GM21737 (cell line): ENCODE results near the gene ADAMTS17.

ENCODE experiments used
- ATAC-seq: cut with Tn5 transposase; IDR thresholded peaks from one replicate; pipeline ENCODE4 v1.9.1; 2021; ENCODE audit warnings: mild to moderate bottlenecking, moderate library complexity; ENCODE audit not compliant: unreplicated experiment

Gene ADAMTS17

GRCh38 chr15:100227781-100228180 lies 114.0 kb downstream of the ADAMTS17 start:
- ATAC-seq, result no peak

DNA sequence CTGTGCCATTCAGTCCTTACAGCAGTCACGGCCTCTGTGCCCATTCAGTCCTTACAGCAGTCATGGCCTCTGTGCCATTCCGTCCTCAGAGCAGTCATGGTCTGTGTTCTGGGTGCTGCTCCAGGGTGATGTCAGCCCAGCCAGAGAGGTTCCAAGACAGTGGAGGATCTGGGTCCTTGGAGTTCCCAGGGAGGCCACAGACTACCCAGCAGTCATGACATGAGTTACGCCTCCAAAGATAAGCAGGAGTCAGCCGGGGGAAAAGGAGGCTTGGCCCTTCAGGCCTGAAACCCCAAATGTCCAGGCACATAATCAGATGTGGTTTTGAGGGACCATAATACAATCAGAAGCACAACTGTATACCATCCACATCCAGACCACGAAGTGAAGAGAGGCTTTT lies 115.7 kb downstream of the ADAMTS17 start:
- no peak for ATAC-seq

DNA sequence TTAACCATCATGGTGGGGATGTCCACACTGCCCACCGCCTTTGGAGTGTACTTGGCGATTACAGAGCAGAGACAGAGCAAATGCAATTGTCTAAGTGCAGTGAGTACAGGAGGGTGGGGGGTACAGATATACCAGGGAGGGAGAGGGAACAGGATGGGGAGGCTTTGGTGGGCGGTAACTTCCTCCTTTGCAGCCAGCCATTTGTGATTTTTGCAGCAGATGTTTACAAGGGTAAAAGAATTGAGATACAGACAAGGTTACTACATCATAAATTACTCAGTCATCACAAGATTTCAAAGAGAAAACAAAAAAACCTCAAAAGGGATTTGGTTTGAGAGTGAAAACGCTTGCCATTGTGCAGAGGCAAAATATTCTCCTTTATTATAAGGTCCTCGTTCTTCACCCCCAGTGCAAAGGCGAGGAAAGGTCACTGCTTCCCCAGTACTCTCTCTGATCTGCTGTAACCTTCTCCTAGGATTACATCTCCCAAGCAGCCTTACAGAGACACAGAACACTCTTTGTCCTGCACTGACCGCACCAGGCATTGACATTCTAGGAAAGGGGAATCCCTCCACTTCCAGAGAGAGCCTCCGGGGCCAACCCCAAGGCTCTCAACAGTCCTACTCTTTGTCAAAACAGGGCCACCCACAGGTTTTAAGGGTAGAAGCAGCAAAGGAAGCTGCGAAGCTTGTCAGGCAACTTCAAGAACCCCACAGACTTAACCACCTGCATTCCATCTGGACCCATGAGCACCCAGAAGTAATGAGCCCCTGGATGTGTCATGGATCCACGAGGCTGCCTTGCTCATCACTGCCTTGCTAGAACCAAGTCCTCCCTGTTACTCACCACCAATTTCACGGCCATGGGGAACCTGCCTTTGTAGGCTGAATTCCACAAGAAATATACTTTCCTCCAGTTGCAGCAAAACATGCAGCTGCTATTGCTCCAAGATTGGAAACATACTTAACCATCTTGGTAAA lies 117.3 kb downstream of the ADAMTS17 start:
- ATAC-seq, result no peak

DNA sequence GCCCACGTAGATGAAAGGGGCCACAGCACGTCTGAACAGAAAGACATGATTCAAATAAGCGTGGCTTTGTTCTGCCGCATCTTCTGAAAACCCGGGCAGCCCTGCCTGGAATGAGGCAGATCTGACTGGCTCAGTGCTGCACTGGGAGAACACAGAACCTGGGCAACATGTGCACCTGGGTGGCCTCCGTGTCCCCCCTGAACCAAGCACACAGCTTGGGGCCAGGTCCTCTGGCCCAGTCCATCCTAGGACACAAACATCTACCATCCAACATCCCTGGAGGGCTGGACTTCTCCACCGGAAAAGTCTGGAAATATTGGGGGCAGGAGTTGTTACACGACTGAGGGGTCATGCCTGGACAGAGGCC lies 119.4 kb downstream of the ADAMTS17 start:
- no peak for ATAC-seq

- ATAC-seq, result no peak
These were observed 120.1 kb downstream of the ADAMTS17 start for GRCh38 chr15:100221471-100222348.

DNA sequence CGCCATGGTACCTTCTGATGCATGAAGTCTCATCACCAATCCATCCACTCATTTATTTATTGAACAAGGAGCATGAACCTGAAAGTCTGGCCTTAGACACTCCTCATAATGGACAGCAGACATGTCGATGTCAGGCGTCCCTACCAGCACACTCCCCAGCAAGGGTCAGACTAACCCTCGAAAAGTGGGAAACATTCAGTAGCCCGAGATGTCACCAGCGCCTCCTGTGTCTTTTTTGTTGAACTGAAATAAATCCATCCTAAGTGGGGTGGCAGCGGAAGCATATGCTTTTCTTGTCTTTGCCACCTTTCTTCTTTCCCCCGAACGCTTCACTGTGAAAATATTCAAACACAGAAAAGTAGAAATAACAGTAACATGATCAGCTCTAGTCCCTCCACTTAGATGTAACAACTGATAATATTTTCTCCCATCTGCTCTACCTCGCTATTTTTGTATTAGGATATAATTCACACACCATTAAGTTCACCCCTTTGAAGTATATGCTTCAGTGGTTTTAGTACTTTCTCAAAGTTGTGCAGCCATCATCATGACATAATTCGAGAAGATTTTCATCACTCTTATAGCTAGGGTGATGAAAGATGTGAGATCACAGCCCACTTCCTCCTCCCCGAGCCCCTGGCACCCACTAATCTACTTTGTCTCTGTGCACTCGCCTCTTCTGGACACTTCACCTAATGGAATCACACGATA lies 121.6 kb downstream of the ADAMTS17 start:
- no peak for ATAC-seq

DNA sequence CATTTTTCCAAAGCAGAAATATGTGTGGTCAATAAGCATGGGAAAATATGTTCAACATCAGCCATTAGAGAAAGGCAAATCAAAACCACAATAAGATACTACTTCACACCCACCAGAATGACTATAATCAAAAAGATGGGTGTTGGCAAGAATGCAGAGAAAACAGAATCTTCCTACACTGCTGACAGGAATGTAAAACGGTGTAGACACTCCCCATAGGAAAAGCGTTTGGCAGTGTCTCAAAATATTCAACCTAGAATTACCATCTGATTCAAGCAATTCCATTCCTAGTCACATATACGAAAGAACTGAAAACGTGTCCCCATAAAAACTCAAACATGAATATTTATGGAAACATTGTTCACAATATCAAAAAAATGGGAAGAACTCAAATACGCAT lies 123.3 kb downstream of the ADAMTS17 start:
- ATAC-seq, result no peak

DNA sequence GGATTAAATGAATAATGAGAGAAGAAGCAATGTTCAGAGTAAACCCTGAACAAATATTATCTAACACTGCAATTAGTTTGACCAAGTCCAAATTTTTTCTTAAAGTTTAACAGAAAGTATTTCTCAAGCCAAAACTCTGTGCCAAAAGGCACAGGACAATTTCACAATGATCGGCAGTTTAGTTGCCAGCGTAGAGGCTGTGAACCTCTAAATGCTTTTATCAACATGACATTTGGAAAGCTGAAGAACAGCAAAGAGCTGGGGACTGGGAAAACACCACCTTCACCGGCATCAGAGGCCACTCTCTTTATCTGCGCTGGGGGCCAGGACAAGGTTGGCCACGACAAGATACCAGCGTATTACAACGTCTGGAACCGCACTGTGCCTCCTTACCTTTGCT lies 125.6 kb downstream of the ADAMTS17 start:
- no peak for ATAC-seq

- no peak for ATAC-seq
These were observed 126.0 kb downstream of the ADAMTS17 start for GRCh38 chr15:100215843-100216169.

DNA sequence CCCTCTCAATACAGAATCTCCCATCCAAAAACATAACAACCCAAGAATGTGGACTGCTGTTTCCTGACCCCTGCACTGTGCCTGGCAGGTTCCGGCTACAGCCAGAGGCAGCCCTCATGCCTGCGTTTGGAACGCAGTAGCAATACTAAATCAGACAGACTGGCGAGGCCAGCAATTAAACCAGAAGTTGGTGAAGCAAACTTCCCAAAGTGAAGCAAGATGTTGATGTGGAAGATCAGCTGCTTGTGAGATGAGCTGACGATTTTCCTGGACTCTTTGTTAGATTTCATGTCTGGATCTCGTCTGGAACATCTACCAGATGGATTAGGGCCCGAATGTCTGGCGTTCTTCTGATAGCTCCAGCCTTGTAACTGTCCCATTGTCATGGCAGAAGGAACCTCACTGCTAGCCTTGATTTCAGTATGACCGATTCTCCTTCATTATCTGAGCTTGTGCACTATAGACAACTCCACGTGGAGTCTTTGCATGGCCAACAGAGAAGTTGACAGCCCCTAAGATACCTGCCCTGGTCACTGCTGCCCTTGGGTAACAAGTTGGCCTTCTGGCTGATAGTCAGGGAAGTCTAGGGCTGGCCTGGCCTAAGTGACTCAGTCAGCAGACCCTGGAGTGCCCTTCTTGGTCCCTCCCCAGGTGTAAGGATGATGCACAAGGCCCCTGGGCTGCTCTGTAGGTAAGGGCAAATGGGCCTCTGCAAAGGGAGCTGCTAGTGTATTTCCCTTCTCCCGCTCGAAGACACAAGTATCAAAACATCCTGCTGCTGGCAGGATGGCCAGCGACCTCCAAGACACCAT lies 126.5 kb downstream of the ADAMTS17 start:
- ATAC-seq, result no peak

- no peak for ATAC-seq
These were observed 129.6 kb downstream of the ADAMTS17 start for GRCh38 chr15:100211855-100212850.

DNA sequence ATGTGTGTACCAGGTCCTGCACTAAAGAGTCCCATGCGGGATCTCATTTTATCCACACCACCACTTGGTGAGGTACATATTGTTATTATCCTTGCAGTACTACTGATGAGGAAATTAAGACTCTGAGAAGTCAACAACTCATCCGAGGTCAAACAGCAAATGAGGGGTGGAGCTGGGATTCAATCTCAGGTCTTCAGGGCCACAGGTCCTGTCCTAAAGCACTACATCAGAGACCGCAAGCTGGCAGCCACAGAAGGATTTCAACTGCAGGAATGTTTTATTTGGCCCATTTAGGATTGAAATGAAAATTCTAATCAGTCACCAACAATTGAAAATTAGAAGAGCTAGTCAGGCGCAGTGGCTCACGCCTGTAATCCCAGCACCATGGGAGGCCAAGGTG lies 131.4 kb downstream of the ADAMTS17 start:
- ATAC-seq, result no peak

- ATAC-seq, result no peak
These were observed 132.7 kb downstream of the ADAMTS17 start for GRCh38 chr15:100208921-100209603.

DNA sequence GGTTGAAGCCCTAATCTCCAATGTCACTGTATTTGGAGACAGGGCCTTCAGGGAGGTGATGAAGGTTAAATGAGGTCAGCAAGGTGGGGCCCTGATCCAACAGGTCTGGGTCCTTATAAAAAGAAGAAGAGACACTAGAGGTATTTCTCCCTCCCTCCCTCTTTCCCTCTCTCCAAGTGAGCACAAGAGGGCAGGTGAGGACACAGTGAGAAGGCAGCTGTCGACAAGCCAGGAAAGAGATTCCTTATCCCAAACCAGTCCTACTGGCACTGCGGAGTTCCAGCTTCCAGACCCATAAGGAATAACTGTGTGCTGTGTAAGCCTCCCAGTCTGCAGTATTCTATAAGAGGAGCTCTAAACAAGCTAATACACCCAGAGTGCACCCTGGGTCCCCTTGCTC lies 134.7 kb downstream of the ADAMTS17 start:
- ATAC-seq, result no peak

GRCh38 chr15:100206643-100207042 lies 135.1 kb downstream of the ADAMTS17 start:
- no peak for ATAC-seq

DNA sequence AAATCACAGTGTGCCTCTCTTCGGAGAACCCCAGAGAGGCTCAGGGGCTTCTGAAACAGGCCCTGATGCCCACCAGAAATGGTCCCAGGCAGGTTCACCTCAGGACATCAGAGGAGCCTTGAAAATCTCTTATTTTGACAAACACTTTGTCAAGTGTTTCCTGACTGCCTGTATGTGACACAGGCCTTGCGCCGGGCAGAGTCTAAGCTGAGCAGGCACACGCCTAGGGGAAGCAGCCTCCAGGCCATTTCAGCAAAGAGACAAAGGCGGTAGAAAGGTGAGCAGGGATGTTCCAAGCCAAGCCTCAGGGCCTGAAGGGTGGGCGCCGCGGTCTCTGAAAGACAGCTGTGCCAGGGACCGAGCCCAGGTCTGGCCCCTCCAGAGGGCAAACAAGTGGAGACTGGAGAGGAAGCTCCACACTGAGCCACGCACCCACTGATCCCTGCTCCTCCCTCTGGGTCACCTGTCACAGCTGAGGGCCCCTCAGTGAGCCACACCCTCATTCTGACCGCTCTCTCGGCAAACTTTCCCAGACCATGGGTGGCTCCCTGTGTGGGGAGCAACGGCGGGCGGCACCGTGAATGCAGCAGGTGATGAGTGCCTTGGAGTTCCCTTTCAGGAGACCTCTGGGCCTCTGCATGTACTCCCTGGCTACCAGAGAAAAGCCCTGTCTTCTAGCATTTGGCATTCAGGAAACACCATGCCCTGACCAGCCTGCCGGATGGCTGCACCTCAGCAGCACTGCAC lies 136.1 kb downstream of the ADAMTS17 start:
- no peak for ATAC-seq

- ATAC-seq, result no peak
These were observed 137.0 kb downstream of the ADAMTS17 start for GRCh38 chr15:100204771-100205170.

- ATAC-seq, result no peak
These were observed 137.6 kb downstream of the ADAMTS17 start for GRCh38 chr15:100204211-100204610.
